Measurements from ENCODE around the gene CHST3.
"Not testable (repeated sequence)": the region's sequence is repeated elsewhere in the genome, so short reads cannot be mapped to it uniquely, and the experiment has no call there.

CHST3 gene

GRCh38 chr10:71974489-71975021 lies 10.4 kb downstream of the CHST3 start:
- no peak for DNase-seq

- no peak for DNase-seq
Measured at GRCh38 chr10:71975087-71975870, 11.1 kb downstream of the CHST3 start.

GRCh38 chr10:71975871-71976725 lies 11.9 kb downstream of the CHST3 start:
- no peak for DNase-seq

- DNase-seq, result not testable (repeated sequence)
Measured at GRCh38 chr10:71977614-71977903, 13.4 kb downstream of the CHST3 start.

- DNase-seq, result no peak
Measured at GRCh38 chr10:71978476-71978875, 14.3 kb downstream of the CHST3 start.

GRCh38 chr10:71978988-71979691 lies 14.9 kb downstream of the CHST3 start:
- no peak for DNase-seq

- DNase-seq, result no peak
Measured at GRCh38 chr10:71979692-71980062, 15.5 kb downstream of the CHST3 start.

GRCh38 chr10:71980181-71981014 lies 16.2 kb downstream of the CHST3 start:
- DNase-seq, result no peak

- DNase-seq, result no peak
Measured at GRCh38 chr10:71981015-71981875, 17.1 kb downstream of the CHST3 start.

- DNase-seq, result no peak
Measured at GRCh38 chr10:71981876-71982230, 17.7 kb downstream of the CHST3 start.

GRCh38 chr10:71982269-71983178 lies 18.3 kb downstream of the CHST3 start:
- no peak for DNase-seq

- DNase-seq, result no peak
Measured at GRCh38 chr10:71984126-71984808, 20.1 kb downstream of the CHST3 start.

GRCh38 chr10:71984809-71985388 lies 20.7 kb downstream of the CHST3 start:
- no peak for DNase-seq

GRCh38 chr10:71985542-71986250 lies 21.5 kb downstream of the CHST3 start:
- no peak for DNase-seq

GRCh38 chr10:71988895-71989294 lies 24.7 kb downstream of the CHST3 start:
- not testable (repeated sequence) for DNase-seq

GRCh38 chr10:71989661-71990454 lies 25.7 kb downstream of the CHST3 start:
- DNase-seq, result no peak

- no peak for DNase-seq
Measured at GRCh38 chr10:71990706-71991269, 26.6 kb downstream of the CHST3 start.

- no peak for DNase-seq
Measured at GRCh38 chr10:71995449-71995848, 31.3 kb downstream of the CHST3 start.

Measured in CD4-positive, alpha-beta T cell treated with Interleukin-10 for 1 hour (primary cell).